Measurements from ENCODE around the gene NPVF.

The NPVF gene

DNA sequence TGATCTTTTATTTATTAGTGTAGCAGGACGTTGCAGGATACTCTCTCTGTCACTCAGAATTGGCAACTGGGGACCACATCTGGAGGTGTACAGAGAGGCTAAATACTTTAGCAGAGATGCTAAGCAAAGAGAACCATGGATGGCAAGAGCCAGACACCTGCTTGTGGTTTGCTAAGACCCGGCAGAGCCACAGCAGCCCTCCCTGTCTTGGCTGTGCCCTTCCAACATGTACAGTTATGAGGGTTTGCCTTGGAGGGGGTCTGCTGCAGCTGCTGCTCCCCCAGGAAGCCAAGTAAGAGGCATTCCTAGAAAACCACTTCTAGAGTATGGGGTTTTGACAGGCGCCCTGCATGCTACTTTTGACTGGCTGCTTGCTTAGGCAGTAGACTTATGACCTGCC lies 5.1 kb downstream of the NPVF start:
- no peak for DNase-seq

DNA sequence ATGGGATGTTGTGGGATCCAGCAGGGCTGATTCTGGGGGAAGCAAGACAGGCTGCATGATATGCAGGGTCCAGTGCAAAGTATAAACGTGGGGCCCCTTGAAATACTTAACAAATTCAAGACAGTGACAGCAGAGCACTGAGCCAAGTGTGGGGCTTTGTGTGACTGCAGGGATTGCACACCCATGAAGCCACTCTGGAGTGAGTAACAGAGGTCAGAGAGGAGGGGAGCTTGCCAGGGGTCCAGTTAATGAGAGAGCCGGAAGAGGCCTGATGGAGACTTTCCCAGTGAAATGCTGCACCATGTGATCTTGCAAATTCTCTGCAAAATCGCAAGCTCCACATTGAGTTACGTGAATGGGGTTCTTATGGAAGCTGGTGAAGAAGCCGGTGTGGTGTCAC lies 5.6 kb downstream of the NPVF start:
- no peak for DNase-seq

DNA sequence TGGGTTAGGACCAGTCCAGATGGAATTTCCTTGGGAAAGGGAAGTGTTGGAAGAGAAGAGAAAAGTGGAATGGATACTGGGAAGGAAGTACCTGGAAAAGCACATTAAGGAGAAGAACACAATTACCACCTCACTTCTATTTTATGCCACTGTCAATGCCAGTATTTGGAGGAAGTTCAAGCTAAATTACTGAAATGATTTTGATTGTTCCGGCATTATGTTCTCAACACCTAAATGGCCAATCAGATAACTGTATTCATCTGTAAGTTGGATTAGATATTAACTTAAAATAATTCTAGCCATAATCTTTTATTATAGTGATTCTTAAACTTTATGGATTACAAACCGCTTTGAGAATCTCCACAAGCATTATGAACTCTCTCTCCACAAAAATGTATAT lies 7.3 kb downstream of the NPVF start:
- DNase-seq, result no peak

GRCh38 chr7:25218191-25218590 lies 10.1 kb downstream of the NPVF start:
- no peak for DNase-seq

- peak; percentile 1 for DNase-seq
Measured at GRCh38 chr7:25216837-25217236, 11.4 kb downstream of the NPVF start.

- no peak for DNase-seq
Measured at GRCh38 chr7:25215694-25216335, 12.5 kb downstream of the NPVF start.

GRCh38 chr7:25208525-25209221 lies 19.6 kb downstream of the NPVF start:
- no peak for DNase-seq

DNA sequence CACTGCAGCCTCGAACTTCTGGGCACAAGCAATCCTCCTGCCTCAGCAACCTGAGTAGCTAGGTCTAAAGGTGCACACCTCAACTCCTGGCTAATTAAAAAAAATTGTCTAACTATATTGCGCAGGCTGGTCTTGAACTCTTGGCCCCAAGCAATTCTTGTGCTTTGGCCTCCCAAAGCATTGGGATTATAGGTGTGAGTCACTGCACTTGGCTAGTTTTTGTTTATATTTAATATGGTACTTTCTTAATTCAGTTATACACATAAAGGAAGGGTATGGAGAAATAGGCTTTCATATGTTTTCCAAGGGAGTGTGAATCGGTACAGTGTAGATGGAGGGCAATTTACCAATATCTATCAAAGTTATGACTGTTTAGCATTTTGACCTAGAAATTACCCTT lies 20.4 kb downstream of the NPVF start:
- no peak for DNase-seq

DNA sequence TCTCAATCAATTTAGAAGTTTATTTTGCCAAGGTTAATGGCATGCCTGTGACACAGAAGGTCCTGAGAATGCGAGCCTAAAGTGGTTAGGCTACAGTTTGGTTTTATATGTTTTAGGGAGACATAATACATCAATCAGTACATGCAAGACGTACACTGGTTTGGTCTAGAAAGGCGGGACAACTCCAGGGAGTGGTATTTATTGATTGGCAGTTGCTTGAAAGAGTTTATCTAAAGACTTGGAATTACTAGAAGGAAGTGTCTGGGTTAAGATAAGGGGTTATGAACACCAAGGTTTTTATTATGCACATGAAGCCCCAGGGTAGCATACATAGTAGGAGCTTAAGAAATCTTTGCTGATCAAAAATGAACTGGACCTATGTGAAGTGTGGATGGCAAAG lies 21.5 kb downstream of the NPVF start:
- no peak for DNase-seq

DNA sequence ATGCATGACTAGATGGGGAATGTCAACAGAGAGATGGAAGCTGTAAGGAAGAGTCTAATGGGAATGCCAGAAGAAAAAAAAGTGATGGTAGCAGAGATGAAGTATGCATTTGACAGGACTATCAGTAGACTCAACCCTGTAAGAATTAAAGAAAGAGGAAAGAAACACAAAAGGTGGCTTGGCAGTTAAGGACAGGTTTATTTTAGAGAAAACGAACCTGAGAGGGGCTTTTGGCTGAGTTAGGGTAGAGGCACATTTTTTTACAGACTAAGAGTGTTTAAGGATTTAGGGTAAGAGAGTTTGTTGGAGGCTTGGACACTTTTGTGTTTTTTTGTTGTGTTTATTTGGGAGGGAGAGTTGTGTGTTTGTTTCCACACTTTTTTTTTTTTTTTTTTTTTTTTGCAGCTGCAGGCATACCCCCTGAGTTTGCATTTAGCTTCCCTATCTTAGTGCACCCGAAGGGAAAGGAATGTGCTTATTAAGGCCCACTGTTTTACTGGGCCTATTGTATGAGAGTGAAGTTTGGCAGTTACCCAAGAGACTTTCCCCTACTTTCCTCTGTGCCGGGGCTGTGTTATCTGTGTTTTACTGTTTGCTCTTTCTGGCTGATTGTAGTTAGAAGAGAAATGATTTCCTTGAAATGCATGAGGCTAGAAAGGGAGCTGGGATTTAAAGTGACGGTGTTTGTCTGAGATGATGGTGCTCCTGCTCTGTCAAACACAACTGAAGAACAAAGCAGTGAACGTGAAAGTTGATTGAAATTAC lies 32.0 kb downstream of the NPVF start:
- no peak for DNase-seq

- DNase-seq, result no peak
Measured at GRCh38 chr7:25194036-25194435, 34.2 kb downstream of the NPVF start.

GRCh38 chr7:25192043-25192442 lies 36.2 kb downstream of the NPVF start:
- DNase-seq, result no peak

- no peak for DNase-seq
Measured at GRCh38 chr7:25189197-25189596, 39.1 kb downstream of the NPVF start.

DNA sequence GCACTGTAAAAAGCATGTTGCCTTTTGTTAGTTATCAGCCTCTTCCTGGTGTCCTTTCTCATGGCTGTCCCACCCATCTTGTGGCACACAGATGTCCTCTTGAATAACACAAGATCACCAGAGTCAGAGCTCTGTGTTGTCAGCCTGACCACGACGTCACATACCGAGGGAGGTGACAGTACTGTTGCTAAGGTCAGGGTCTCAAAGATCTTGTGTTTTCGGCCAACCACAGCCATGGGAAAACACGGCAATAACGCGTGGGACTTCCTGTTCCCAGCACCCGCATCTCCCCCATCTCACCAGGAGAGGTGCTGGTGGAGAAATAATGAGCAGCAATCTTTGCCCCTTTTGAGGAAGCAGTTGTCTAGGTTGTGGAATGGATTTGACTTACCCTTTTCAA lies 40.4 kb downstream of the NPVF start:
- no peak for DNase-seq

DNA sequence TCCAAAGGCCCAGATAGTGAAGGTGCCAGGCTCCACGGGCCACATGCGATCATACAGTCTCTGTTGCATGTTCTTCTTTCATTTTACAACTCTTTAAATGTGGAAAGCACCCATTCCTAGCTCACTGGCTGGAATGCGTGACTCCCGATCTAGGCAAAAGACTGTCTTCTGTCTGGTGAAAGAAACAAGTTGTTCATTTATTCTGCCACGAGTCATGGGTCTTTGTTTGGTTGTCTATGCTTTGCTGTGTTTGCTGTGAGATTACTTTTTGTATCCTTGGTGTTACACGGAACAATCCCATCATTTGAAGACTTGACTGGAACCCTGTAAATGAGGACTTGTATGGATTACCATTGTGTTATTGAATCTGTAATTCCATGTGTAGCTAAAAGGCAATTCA lies 41.9 kb downstream of the NPVF start:
- DNase-seq, result no peak

- no peak for DNase-seq
Measured at GRCh38 chr7:25181532-25181931, 46.8 kb downstream of the NPVF start.

GRCh38 chr7:25180946-25181345 lies 47.3 kb downstream of the NPVF start:
- DNase-seq, result no peak

- no peak for DNase-seq
Measured at GRCh38 chr7:25180592-25180923, 47.7 kb downstream of the NPVF start.

GRCh38 chr7:25179771-25180591 lies 48.3 kb downstream of the NPVF start:
- peak; percentile 7 for DNase-seq

GRCh38 chr7:25179325-25179724 lies 49.0 kb downstream of the NPVF start:
- DNase-seq, result no peak

Data from NCI-H1048 (cell line).